Tibial nerve (tissue), 4 donors: ENCODE measurements around the gene ISOC2. TPM values are rescaled to one million over a fixed set of nuclear protein-coding genes. Genes with fewer than 3 reads are reported as not detected.
"Not testable (repeated sequence)": the region's sequence is repeated elsewhere in the genome, so short reads cannot be mapped to it uniquely, and the experiment has no call there.

Source experiments
- DNase-seq, 2 donors: peaks; one replicate each; pipeline ENCODE4 v3.0.0-alpha.2; 2019; ENCODE audit warnings: low spot score in 2 of 2
- H3K27ac ChIP-seq, 4 donors: fragments of 200-600 bp; sonication (generic) in 3 of 4; one replicate each; pipeline ENCODE4 v1.5.1; 2017 to 2019; ENCODE audit warnings: mild to moderate bottlenecking in 1 of 4
- H3K27me3 ChIP-seq, 2 donors: fragments of 200-600 bp; sonication (generic) in 1 of 2; one replicate each; pipeline versions ENCODE4 v1.5.1 to v1.6.0; 2017 to 2019
- H3K36me3 ChIP-seq, 3 donors: fragments of 200-600 bp; sonication (generic); one replicate each; pipeline ENCODE4 v1.5.1; 2018 to 2019
- H3K4me1 ChIP-seq, 4 donors: fragments of 200-600 bp; sonication (generic) in 3 of 4; one replicate each; pipeline ENCODE4 v1.5.1; 2017 to 2019
- H3K4me3 ChIP-seq, 4 donors: fragments of 200-600 bp; sonication (generic) in 3 of 4; one replicate each; pipeline ENCODE4 v1.5.1; 2017 to 2019; ENCODE audit warnings: mild to moderate bottlenecking in 1 of 4, moderate library complexity in 1 of 4
- H3K9me3 ChIP-seq, 4 donors: fragments of 200-600 bp; sonication (generic) in 3 of 4; one replicate each; pipeline ENCODE4 v1.5.1; 2017 to 2019
- EP300 ChIP-seq, 2 donors: sonication (generic); formaldehyde crosslinking; IDR thresholded peaks; one replicate each; pipeline ENCODE4 v1.6.1; 2017; ENCODE audit warnings: antibody characterized with exemption in 2 of 2, mild to moderate bottlenecking in 1 of 2
- POLR2A ChIP-seq, 2 donors: fragments of 450-650 bp; IDR thresholded peaks; one replicate each; pipeline ENCODE4 v1.6.1; 2017; ENCODE audit warnings: antibody characterized with exemption in 2 of 2, mild to moderate bottlenecking in 2 of 2, moderate library complexity in 2 of 2
- WGBS, 2 donors: methylation state at CpG; one replicate each; pipeline ENCODE4 v1.1.5; 2018; 5-methylcytosine and 5-hydroxymethylcytosine counted together
- total RNA-seq, 4 donors: library from RNA; depleted of rRNA; stranded (reverse); fragments of >200 nt; gene quantifications; one replicate each; pipeline ENCODE4 v1.1.0, GENCODE V29; 2016
- TF ChIP-seq, protein P1 (sequence below), 5 experiments: fragments of 200-600 bp in 3 of 5; fragments of 450-650 bp in 2 of 5; sonication (generic) in 3 of 5; IDR thresholded peaks; one replicate each; pipeline ENCODE4 v1.5.1; 2016 to 2019; ENCODE audit warnings: antibody characterized with exemption in 5 of 5, mild to moderate bottlenecking in 3 of 5, moderate library complexity in 2 of 5

ISOC2 gene
- total RNA-seq, 4 donors from 2014 or later, result 38.0 to 80.4 (median 65.9) TPM

DNA sequence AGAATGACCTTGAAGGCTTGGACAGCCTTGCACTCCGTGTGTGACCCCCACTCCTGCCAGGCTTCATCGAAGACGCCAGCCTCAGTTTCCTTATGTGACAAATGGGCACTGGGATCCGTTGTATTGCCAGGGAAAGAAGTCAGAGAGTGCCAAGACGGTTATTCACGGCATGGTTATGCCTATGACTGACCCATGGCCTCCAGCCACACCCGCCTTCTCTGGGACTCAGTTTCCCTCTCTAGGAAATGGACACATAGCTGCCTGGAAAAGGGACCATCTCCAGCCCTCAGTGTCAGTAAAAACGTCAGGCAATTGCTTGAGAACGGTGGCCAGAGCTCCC lies 52.9 kb downstream of the ISOC2 start:
- Histone ChIP-seq H3K36me3 (peaks cover 0 to 21% (median 0%) of the 10 kb centered on the region in 3 donors), H3K27ac (peak overlapping the region; percentile 95 to 98 (median 98)), H3K9me3 (no peaks in the 10 kb centered on the region), H3K4me3 (peak overlapping the region; percentile 41 to 95 (median 80)), H3K27me3 (no peaks in the 10 kb centered on the region), H3K4me1 (peaks cover 0 to 23% (median 13%) of the 10 kb centered on the region in 4 donors)
- TF ChIP-seq POLR2A (IDR thresholded peaks at IDR 0.05), result no peak
- TF ChIP-seq EP300 (IDR thresholded peaks at IDR 0.05), result no peak
- TF ChIP-seq, protein P1, sequence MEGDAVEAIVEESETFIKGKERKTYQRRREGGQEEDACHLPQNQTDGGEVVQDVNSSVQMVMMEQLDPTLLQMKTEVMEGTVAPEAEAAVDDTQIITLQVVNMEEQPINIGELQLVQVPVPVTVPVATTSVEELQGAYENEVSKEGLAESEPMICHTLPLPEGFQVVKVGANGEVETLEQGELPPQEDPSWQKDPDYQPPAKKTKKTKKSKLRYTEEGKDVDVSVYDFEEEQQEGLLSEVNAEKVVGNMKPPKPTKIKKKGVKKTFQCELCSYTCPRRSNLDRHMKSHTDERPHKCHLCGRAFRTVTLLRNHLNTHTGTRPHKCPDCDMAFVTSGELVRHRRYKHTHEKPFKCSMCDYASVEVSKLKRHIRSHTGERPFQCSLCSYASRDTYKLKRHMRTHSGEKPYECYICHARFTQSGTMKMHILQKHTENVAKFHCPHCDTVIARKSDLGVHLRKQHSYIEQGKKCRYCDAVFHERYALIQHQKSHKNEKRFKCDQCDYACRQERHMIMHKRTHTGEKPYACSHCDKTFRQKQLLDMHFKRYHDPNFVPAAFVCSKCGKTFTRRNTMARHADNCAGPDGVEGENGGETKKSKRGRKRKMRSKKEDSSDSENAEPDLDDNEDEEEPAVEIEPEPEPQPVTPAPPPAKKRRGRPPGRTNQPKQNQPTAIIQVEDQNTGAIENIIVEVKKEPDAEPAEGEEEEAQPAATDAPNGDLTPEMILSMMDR (IDR thresholded peaks at IDR 0.05), result peak in 1 of 5 experiments; percentile 5
- 67 to 69% methylated on average over 9 of the region's 9 CpGs for WGBS, 2 donors
- DNase-seq, result no peak

DNA sequence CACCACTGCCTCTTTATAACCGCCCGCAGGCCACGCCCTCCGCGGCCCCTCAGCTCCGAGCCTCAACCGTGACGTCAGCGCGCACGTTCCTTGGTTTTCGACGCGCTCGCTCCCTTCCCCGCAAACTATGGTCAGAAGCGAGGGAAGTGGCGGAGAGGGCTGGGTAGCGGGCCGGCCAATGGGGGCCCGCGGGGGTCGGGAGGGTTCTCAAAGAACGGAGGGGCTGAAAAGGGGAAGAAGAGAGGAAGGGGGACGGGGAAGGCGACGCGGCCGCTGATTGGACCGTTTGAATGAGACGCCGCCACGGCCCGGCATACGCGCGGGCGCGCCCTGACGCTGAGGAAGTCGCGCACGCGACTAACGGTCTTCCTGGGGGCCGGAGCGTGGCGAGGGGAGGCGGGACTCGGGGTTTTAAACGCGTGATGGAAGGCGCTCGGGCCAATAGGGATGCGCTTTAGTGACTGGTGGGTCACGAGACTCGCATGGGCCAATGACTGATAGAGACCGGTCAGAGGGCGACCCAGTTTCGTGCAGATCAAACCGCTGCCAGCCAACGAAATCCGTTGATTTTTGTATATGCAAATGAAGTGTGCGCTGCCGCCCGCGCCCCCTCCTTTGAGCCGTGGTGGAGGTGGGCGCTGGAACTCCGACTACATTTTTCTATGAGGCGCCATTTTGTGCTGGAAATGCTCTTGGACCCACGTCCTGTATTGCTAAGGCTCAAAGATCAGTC lies 53.5 kb downstream of the ISOC2 start:
- 1% methylated on average over 67 to 72 of the region's 72 CpGs for WGBS, 2 donors

DNA sequence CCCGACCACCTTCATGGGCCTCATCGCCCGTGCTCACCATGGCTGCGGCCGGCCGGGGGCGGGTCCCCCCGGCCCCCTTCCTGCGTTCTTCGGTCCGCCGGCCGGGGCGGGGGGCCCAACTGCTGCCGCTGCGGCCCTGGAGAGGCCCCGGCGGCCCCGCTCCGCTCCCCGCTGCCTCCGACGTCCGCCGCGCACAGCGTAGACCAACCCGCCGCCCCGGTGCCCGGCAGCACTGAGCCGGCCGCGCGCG lies 54.0 kb downstream of the ISOC2 start, which contains the start of gene UBE2S:
Gene UBE2S, minus strand, starts transcription at position 239 of the 250 bp plus-strand sequence. Its CDS starts 199 bp downstream, at position 40.
- 0 to 2% methylated on average over 8 to 30 of the region's 36 CpGs for WGBS, 2 donors
- Histone ChIP-seq H3K4me1 (peaks cover 0 to 32% (median 17%) of the 10 kb centered on the region in 4 donors), H3K4me3 (peak within 1 kb of the TSS; percentile 76 to 99 (median 90)), H3K36me3 (peaks cover 0 to 32% (median 4%) of the 10 kb centered on the region in 3 donors), H3K27ac (peak within 1 kb of the TSS; percentile 95 to 98 (median 98))
- not testable (repeated sequence) for DNase-seq, H3K9me3 ChIP-seq, H3K27me3 ChIP-seq
- TF ChIP-seq EP300 (IDR thresholded peaks at IDR 0.05), result peak in 1 of 2 donors; percentile 98
- peak; percentile 81 to 98 for TF ChIP-seq POLR2A (IDR thresholded peaks at IDR 0.05)
- TF ChIP-seq, protein P1 (IDR thresholded peaks at IDR 0.05), result peak in 2 of 5 experiments; percentile 30 to 47

More for the DNA sequence above, 53.5 kb downstream of the ISOC2 start:
- peak overlapping the region; percentile 76 to 99 (median 90) for H3K4me3 ChIP-seq
- TF ChIP-seq POLR2A (IDR thresholded peaks at IDR 0.05) (no peak), EP300 (IDR thresholded peaks at IDR 0.05) (peak; percentile 73 to 91)
- TF ChIP-seq, protein P1 (IDR thresholded peaks at IDR 0.05), result peak in 1 of 5 experiments; percentile 10
- H3K9me3 ChIP-seq, result no peaks in the 10 kb centered on the region
- H3K36me3 ChIP-seq, result peaks cover 0 to 27% (median 2%) of the 10 kb centered on the region in 3 donors
- peak overlapping the region; percentile 95 to 98 (median 98) for H3K27ac ChIP-seq
- DNase-seq, result peak; percentile 94 to 96
- peaks cover 0 to 27% (median 14%) of the 10 kb centered on the region in 4 donors for H3K4me1 ChIP-seq
- H3K27me3 ChIP-seq, result no peaks in the 10 kb centered on the region

DNA sequence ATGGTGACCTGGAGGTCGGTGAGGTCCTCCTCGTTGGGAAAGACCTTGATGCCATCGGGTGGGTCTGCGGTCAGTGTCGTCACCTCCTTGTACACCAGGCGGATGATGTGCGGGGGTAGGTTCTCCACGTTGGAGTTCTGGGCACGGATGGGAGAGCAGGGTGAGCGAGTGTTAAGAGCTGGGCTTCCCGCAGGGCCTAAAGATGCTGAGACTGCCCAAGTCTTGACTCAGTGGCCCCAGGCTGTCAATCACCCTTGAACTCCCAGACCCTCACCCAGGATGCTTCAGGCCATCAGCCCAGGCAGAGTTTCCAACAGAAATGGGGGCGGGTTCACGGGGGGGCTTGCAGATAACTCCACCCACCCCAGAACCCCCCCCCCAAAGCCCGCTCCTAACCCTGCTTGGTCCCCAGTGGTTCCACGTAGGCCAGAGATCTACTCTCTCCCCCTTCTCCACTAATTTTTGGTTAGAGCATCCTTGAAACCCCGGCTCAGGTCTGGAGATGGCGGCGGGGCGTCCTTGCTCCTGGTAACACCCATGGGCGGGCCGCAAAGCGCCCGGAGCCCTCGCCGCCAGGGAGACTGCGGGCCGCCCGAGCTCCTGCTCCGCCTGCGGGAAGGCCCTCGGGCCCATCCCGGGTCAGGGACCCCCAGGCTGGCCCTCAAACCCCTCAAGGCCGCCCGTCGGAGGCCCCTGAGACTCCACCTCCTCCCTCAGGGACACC lies 54.5 kb downstream of the ISOC2 start:
- Histone ChIP-seq H3K9me3 (no peaks in the 10 kb centered on the region), H3K4me1 (peaks cover 0 to 33% (median 17%) of the 10 kb centered on the region in 4 donors), H3K27ac (peak overlapping the region; percentile 95 to 98 (median 98)), H3K4me3 (peak overlapping the region; percentile 76 to 99 (median 90)), H3K36me3 (peaks cover 0 to 36% (median 4%) of the 10 kb centered on the region in 3 donors), H3K27me3 (no peaks in the 10 kb centered on the region)
- TF ChIP-seq, protein P1 (IDR thresholded peaks at IDR 0.05), result no peak
- TF ChIP-seq POLR2A (IDR thresholded peaks at IDR 0.05), result no peak
- DNase-seq, result no peak
- 13 to 23% methylated on average over 15 to 29 of the region's 35 CpGs for WGBS, 2 donors
